ENCODE results near the gene FKRP.

DNA sequence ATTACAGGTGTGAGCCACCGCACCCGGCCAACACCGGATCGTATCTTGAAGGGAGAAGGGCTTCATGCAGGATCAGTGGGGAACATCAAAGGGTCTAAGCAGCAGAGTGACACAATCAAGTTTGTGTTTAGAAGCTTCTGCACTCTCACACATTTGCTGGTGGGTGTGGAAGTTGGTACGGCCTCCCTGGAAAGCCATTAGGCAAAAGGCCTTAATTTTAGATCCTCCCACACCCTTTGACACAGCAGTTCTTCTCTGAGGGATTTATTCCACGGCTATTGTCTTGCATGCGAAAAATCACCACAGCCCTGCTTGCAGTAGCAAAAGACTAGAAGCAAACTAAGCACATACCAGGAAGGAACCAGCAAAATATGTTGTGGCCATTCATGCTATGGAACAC is 60.8 kb downstream of the FKRP start:
- TF ChIP-seq, protein P1, sequence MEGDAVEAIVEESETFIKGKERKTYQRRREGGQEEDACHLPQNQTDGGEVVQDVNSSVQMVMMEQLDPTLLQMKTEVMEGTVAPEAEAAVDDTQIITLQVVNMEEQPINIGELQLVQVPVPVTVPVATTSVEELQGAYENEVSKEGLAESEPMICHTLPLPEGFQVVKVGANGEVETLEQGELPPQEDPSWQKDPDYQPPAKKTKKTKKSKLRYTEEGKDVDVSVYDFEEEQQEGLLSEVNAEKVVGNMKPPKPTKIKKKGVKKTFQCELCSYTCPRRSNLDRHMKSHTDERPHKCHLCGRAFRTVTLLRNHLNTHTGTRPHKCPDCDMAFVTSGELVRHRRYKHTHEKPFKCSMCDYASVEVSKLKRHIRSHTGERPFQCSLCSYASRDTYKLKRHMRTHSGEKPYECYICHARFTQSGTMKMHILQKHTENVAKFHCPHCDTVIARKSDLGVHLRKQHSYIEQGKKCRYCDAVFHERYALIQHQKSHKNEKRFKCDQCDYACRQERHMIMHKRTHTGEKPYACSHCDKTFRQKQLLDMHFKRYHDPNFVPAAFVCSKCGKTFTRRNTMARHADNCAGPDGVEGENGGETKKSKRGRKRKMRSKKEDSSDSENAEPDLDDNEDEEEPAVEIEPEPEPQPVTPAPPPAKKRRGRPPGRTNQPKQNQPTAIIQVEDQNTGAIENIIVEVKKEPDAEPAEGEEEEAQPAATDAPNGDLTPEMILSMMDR (IDR thresholded peaks at IDR 0.05; ENCODE audit: low read length), result no peak
- no peak for TF ChIP-seq EZH2 (optimal IDR thresholded peaks at IDR 0.05; ENCODE audit: low read depth, low read length)
- no peak for TF ChIP-seq EZH2phosphoT487 (IDR thresholded peaks at IDR 0.05; ENCODE audit: low read length)

Data from MM.1S (cell line).